GM21447 (cell line): ENCODE measurements around the gene CCNB2.
A peak's percentile ranks its signal among the peaks of the same experiment; 100 is the strongest.
"Not testable (repeated sequence)": the region's sequence is repeated elsewhere in the genome, so short reads cannot be mapped to it uniquely, and the experiment has no call there.

Experiments
- ATAC-seq: cut with Tn5 transposase; IDR thresholded peaks from one replicate; pipeline ENCODE4 v1.9.1; 2021; ENCODE audit not compliant: unreplicated experiment

CCNB2 gene

GRCh38 chr15:59131969-59132562, 27.1 kb downstream of the CCNB2 start:
- no peak for ATAC-seq

GRCh38 chr15:59133929-59134427, 29.0 kb downstream of the CCNB2 start:
- ATAC-seq: no peak

GRCh38 chr15:59137566-59137965, 32.6 kb downstream of the CCNB2 start:
- ATAC-seq: no peak

GRCh38 chr15:59138243-59138642, 33.3 kb downstream of the CCNB2 start:
- ATAC-seq: peak; percentile 56

- ATAC-seq: no peak
Measured at GRCh38 chr15:59140422-59141226, 35.7 kb downstream of the CCNB2 start.

GRCh38 chr15:59143281-59143680, 38.3 kb downstream of the CCNB2 start:
- no peak for ATAC-seq

- ATAC-seq: not testable (repeated sequence)
Measured at GRCh38 chr15:59144594-59144993, 39.6 kb downstream of the CCNB2 start.

GRCh38 chr15:59147666-59148065, 42.7 kb downstream of the CCNB2 start:
- no peak for ATAC-seq

- no peak for ATAC-seq
Measured at GRCh38 chr15:59148153-59148833, 43.3 kb downstream of the CCNB2 start.

- ATAC-seq: no peak
Measured at GRCh38 chr15:59150185-59150584, 45.2 kb downstream of the CCNB2 start.

- no peak for ATAC-seq
Measured at GRCh38 chr15:59152694-59153450, 47.9 kb downstream of the CCNB2 start.

- no peak for ATAC-seq
Measured at GRCh38 chr15:59153466-59153865, 48.5 kb downstream of the CCNB2 start.

- no peak for ATAC-seq
Measured at GRCh38 chr15:59154243-59154642, 49.3 kb downstream of the CCNB2 start.

GRCh38 chr15:59155431-59155830, 50.5 kb downstream of the CCNB2 start:
- ATAC-seq: no peak

GRCh38 chr15:59157396-59157795, 52.5 kb downstream of the CCNB2 start:
- no peak for ATAC-seq

- no peak for ATAC-seq
Measured at GRCh38 chr15:59157840-59158700, 53.1 kb downstream of the CCNB2 start.

- no peak for ATAC-seq
Measured at GRCh38 chr15:59158701-59159034, 53.7 kb downstream of the CCNB2 start.

GRCh38 chr15:59159210-59159609, 54.3 kb downstream of the CCNB2 start:
- no peak for ATAC-seq

GRCh38 chr15:59160880-59161593, 56.1 kb downstream of the CCNB2 start:
- ATAC-seq: no peak

GRCh38 chr15:59162080-59162479, 57.1 kb downstream of the CCNB2 start:
- not testable (repeated sequence) for ATAC-seq
